ENCODE data around the gene GTF2B. TPM values are rescaled to one million over a fixed set of nuclear protein-coding genes. Genes with fewer than 3 reads are reported as not detected.
A peak's percentile ranks its signal among the peaks of the same experiment; 100 is the strongest.

The GTF2B gene
- total and polyA plus RNA-seq, 9 of the 15 experiments (the other 6 are each of a cell fraction or from before 2014, with no cell fraction given) = 34.5 to 113 (median 66.0) TPM

- Histone ChIP-seq H2AFZ (ENCODE audit: low read depth, low read length) (peak overlapping the region; percentile 97), H3K4me2 (ENCODE audit: insufficient read depth, low read length) (no peak overlapping the region), H3K9me1 (ENCODE audit: control insufficient read depth, insufficient read depth, low read length) (no peaks in the 10 kb centered on the region), H3K36me3 (ENCODE audit: control insufficient read depth, insufficient read depth, low read length) (peaks cover 17% of the 10 kb centered on the region; the same call in 1 of the 3 replicates), H3K79me2 (ENCODE audit: control insufficient read depth, insufficient read depth, low read length) (peaks cover 42% of the 10 kb centered on the region), H3K27me3 (ENCODE audit: control insufficient read depth in 2 of 2, insufficient read depth in 2 of 2, low read length in 2 of 2) (no peaks in the 10 kb centered on the region), H4K20me1 (replicated peaks; ENCODE audit: control insufficient read depth, insufficient read depth, low read length) (no peaks in the 10 kb centered on the region), H3K4me1 (replicated peaks in 1 of 2; ENCODE audit: control insufficient read depth in 2 of 2, insufficient read depth in 2 of 2, low read length in 2 of 2) (peaks cover 0 to 14% of the 10 kb centered on the region in 2 experiments; a peak in 3 of 5 replicates), H3K9ac (ENCODE audit: insufficient read depth in 1 of 2, low read depth in 2 of 2, low read length in 2 of 2) (no peak overlapping the region), H3K9me3 (replicated peaks; ENCODE audit: control insufficient read depth, insufficient read depth, low read depth, low read length) (no peaks in the 10 kb centered on the region; the same call in 1 of the 2 replicates), H3K4me3 (no peak overlapping the region), H3K27ac (ENCODE audit: extremely low read depth, low read depth, low read length) (no peak overlapping the region)
- CTCF ChIA-PET (ENCODE audit: low intra/inter-chr PET ratio) = no interaction called here
- no TSS peak for BruUV-seq (replicated peaks)
- WGBS (ENCODE audit: insufficient coverage, low coverage, missing lambda C conversion rate) = 94% methylated on average over 10 of the region's 11 CpGs
- POLR2A ChIA-PET = interaction anchor here (0.5 to 2.4 kb wide), 3 partner anchors 26 to 252 kb away, joined by 3 to 9 read pairs (median 4); no protein-coding TSS in a partner anchor
- DNase-seq (ENCODE audit: extremely low read depth in 1 of 4, low spot score in 3 of 4) = peak in 1 of 4 experiments; percentile 25
- in situ Hi-C loops (cut with MboI) = no loop called here
- intact Hi-C loops (cut with micrococcal nuclease) = no loop called here
- no peak for FAIRE-seq
- TF ChIP-seq THRAP3 (IDR thresholded peaks at IDR 0.05; ENCODE audit: borderline replicate concordance) (0 out of 2 replicates have a peak, but pooled peaks have one; percentile 14), GTF2E2 (tag; IDR thresholded peaks at IDR 0.05) (no peak)
- 0 out of 3 replicates have a peak, but pooled peaks have one; percentile 5 for ATAC-seq
Measured at GRCh38 chr1:88892357-88892877, 1.1 kb upstream of the GTF2B start.

- intact Hi-C loops (cut with micrococcal nuclease) (no loop called here), in situ Hi-C loops (cut with MboI) (no loop called here)
- ChIA-PET CTCF (ENCODE audit: low intra/inter-chr PET ratio) (no interaction called here), POLR2A (interaction anchor here (0.5 to 2.4 kb wide), 13 partner anchors 8 to 577 kb away, joined by 3 to 9 read pairs (median 4); no protein-coding TSS in a partner anchor)
- ATAC-seq (no peak; the same call in 1 of the 3 replicates), FAIRE-seq (no peak), DNase-seq (ENCODE audit: extremely low read depth in 1 of 4, low spot score in 3 of 4) (peak in 1 of 4 experiments; percentile 27)
- no TSS peak for BruUV-seq (replicated peaks)
- peak overlapping the region; percentile 94; the same call in 1 of the 3 replicates for H3K27ac ChIP-seq (ENCODE audit: extremely low read depth, low read depth, low read length)
- WGBS (ENCODE audit: insufficient coverage, low coverage, missing lambda C conversion rate) = 73% methylated on average over 8 of the region's 10 CpGs
- no peaks in the 10 kb centered on the region for H3K9me1 ChIP-seq (ENCODE audit: control insufficient read depth, insufficient read depth, low read length)
- H3K79me2 ChIP-seq (ENCODE audit: control insufficient read depth, insufficient read depth, low read length) = peaks cover 42% of the 10 kb centered on the region
- peaks cover 0 to 14% of the 10 kb centered on the region in 2 experiments; a peak in 3 of 5 replicates for H3K4me1 ChIP-seq (replicated peaks in 1 of 2; ENCODE audit: control insufficient read depth in 2 of 2, insufficient read depth in 2 of 2, low read length in 2 of 2)
- H3K9me3 ChIP-seq (replicated peaks; ENCODE audit: control insufficient read depth, insufficient read depth, low read depth, low read length) = no peaks in the 10 kb centered on the region; the same call in 1 of the 2 replicates
- no peaks in the 10 kb centered on the region for H4K20me1 ChIP-seq (replicated peaks; ENCODE audit: control insufficient read depth, insufficient read depth, low read length)
- H3K36me3 ChIP-seq (ENCODE audit: control insufficient read depth, insufficient read depth, low read length) = peaks cover 22% of the 10 kb centered on the region; the same call in 1 of the 3 replicates
- H3K27me3 ChIP-seq (ENCODE audit: control insufficient read depth in 2 of 2, insufficient read depth in 2 of 2, low read length in 2 of 2) = no peaks in the 10 kb centered on the region
- H2AFZ ChIP-seq (ENCODE audit: low read depth, low read length) = peak overlapping the region; percentile 97
- peak overlapping the region; percentile 83 for H3K4me2 ChIP-seq (ENCODE audit: insufficient read depth, low read length)
- peak overlapping the region in 1 of 2 experiments; percentile 96; a peak in 1 of 4 replicates for H3K9ac ChIP-seq (ENCODE audit: insufficient read depth in 1 of 2, low read depth in 2 of 2, low read length in 2 of 2)
- peak overlapping the region; percentile 92 for H3K4me3 ChIP-seq
- TF ChIP-seq HNRNPH1 (optimal IDR thresholded peaks at IDR 0.05; ENCODE audit: low read depth, low read length) (no peak), THRAP3 (IDR thresholded peaks at IDR 0.05; ENCODE audit: borderline replicate concordance) (0 out of 2 replicates have a peak, but pooled peaks have one; percentile 24), NELFE (IDR thresholded peaks at IDR 0.05; ENCODE audit: insufficient read depth, insufficient read length) (no peak), ZNF347 (CRISPR knock-in tag; IDR thresholded peaks at IDR 0.05; ENCODE audit: low read depth) (no peak), ZNF232 (CRISPR knock-in tag; IDR thresholded peaks at IDR 0.05) (no peak)
Measured at GRCh38 chr1:88891951-88892340, 579 bp upstream of the GTF2B start.

All from K562 (cell line).